HCT116 (cell line): ENCODE data around the gene ECE2. TPM values are rescaled to one million over a fixed set of nuclear protein-coding genes. Genes with fewer than 3 reads are reported as not detected.

Experiments
- ATAC-seq: fragments of 200-7000 bp; cut with Tn5 transposase; 2 replicates; pipeline ENCODE4 v1.9.1; 2020; ENCODE audit warnings: mild to moderate bottlenecking, moderate library complexity
- BruUV-seq: library from RNA; stranded (reverse); fragments of 400-500 nt; replicated peaks from 2 replicates; lab custom pipeline; 2021; lab: Mats Ljungman, UMichigan
- CTCF ChIA-PET: fragments of 300-600 bp; sonication (Branson Sonifier 250); formaldehyde crosslinking; loops from one replicate; lab custom pipeline; 2021; ENCODE audit warnings: antibody characterized with exemption; lab: Charles Lee
- POLR2A ChIA-PET: fragments of 300-600, 350-600 bp; sonication (Branson Sonifier 250); formaldehyde crosslinking; loops from one replicate; lab custom pipeline; 2021; ENCODE audit warnings: antibody characterized with exemption; lab: Charles Lee
- RAD21 ChIA-PET, 2 experiments: fragments of 300-600 bp; sonication (Branson Sonifier 250); formaldehyde crosslinking; loops; one replicate each; lab custom pipeline; 2023; ENCODE audit warnings: low total read pairs in 2 of 2; ENCODE audit not compliant: uncharacterized antibody in 2 of 2, unreplicated experiment in 2 of 2, low non-redundant PET in 1 of 2; lab: Charles Lee
- DNase-seq: peaks from one replicate; pipeline ENCODE4 v3.0.0-alpha.2; 2010; ENCODE audit warnings: low read depth, low spot score
- H2AFZ ChIP-seq: fragments of 200-600 bp; shearing (Covaris generic), sonication (generic); 2 replicates; pipeline ENCODE4 v1.6.1; 2017; ENCODE audit warnings: low read depth, mixed run types, mixed read lengths, antibody characterized with exemption, low read length; ENCODE audit not compliant: poor library complexity, severe bottlenecking
- H3K27ac ChIP-seq: 2 replicates; pipeline ENCODE4 v1.5.1; 2012; ENCODE audit warnings: low read depth, low read length
- H3K27me3 ChIP-seq: fragments of 200-600 bp; sonication (generic); 2 replicates; pipeline ENCODE4 v1.6.1; 2016; ENCODE audit warnings: mixed run types, low read length, mixed read lengths; ENCODE audit not compliant: insufficient read depth
- H3K36me3 ChIP-seq, 2 experiments: fragments of 200-500 bp in 1 of 2; fragments of 200-600 bp in 1 of 2; sonication (Bioruptor generic) in 1 of 2; sonication (generic) in 1 of 2; 2 replicates each; pipeline versions ENCODE4 v1.5.1 to v1.6.1; 2014 to 2016; ENCODE audit warnings: low read length in 2 of 2, inconsistent platforms in 1 of 2, mixed read lengths in 1 of 2, mixed run types in 1 of 2; ENCODE audit not compliant: insufficient read depth in 2 of 2, control insufficient read depth in 1 of 2
- H3K4me1 ChIP-seq, 2 experiments: fragments of 200-600 bp in 1 of 2; sonication (generic) in 1 of 2; 2 replicates each; pipeline versions ENCODE4 v1.5.1 to v1.6.1; 2012 to 2017; ENCODE audit warnings: low read length in 2 of 2, inconsistent platforms in 1 of 2, mild to moderate bottlenecking in 1 of 2, mixed read lengths in 1 of 2, mixed run types in 1 of 2, moderate library complexity in 1 of 2; ENCODE audit not compliant: insufficient read depth in 2 of 2, control insufficient read depth in 1 of 2
- H3K4me2 ChIP-seq: fragments of 200-600 bp; sonication (generic); 2 replicates; pipeline ENCODE4 v1.6.1; 2017; ENCODE audit warnings: mixed run types, low read length, mixed read lengths
- H3K4me3 ChIP-seq, 2 experiments: fragments of 200-600 bp in 1 of 2; sonication (generic) in 1 of 2; replicated peaks in 1 of 2; 2 replicates each; pipeline ENCODE4 v1.5.1; 2011 to 2016; ENCODE audit warnings: low read length in 2 of 2, control low read depth in 1 of 2, low read depth in 1 of 2, mild to moderate bottlenecking in 1 of 2, mixed read lengths in 1 of 2, mixed run types in 1 of 2
- H3K79me2 ChIP-seq: fragments of 200-600 bp; sonication (generic); 2 replicates; pipeline ENCODE4 v1.6.1; 2017; ENCODE audit warnings: mild to moderate bottlenecking, mixed run types, low read length, moderate library complexity, mixed read lengths; ENCODE audit not compliant: insufficient read depth
- H3K9ac ChIP-seq: fragments of 200-600 bp; sonication (generic); 2 replicates; pipeline ENCODE4 v1.6.1; 2016; ENCODE audit warnings: low read length, mixed read lengths
- H3K9me2 ChIP-seq: fragments of 200-600 bp; sonication (generic), shearing (Covaris generic); 2 replicates; pipeline ENCODE4 v1.6.1; 2017; ENCODE audit warnings: mixed run types, mild to moderate bottlenecking, moderate library complexity; ENCODE audit not compliant: insufficient read depth
- H3K9me3 ChIP-seq, 2 experiments: fragments of 200-500 bp in 1 of 2; fragments of 200-600 bp in 1 of 2; sonication (Bioruptor generic) in 1 of 2; sonication (generic) in 1 of 2; 2 replicates each; pipeline ENCODE4 v1.6.1; 2014 to 2017; ENCODE audit warnings: low read length in 2 of 2, mixed read lengths in 2 of 2, inconsistent platforms in 1 of 2, low read depth in 1 of 2, mild to moderate bottlenecking in 1 of 2, mixed run types in 1 of 2, moderate library complexity in 1 of 2; ENCODE audit not compliant: control insufficient read depth in 1 of 2, insufficient read depth in 1 of 2
- H4K20me1 ChIP-seq: fragments of 200-600 bp; sonication (generic), shearing (Covaris generic); 2 replicates; pipeline ENCODE4 v1.6.1; 2017; ENCODE audit warnings: mixed run types, mild to moderate bottlenecking, moderate library complexity; ENCODE audit not compliant: insufficient read depth
- EGR1 ChIP-seq: IDR thresholded peaks from 2 replicates; pipeline ENCODE4 v1.6.1; 2012; ENCODE audit warnings: low read depth
- ELF1 ChIP-seq: IDR thresholded peaks from 2 replicates; pipeline ENCODE4 v1.6.1; 2012; ENCODE audit warnings: low read depth, borderline replicate concordance
- FOSL1 ChIP-seq: IDR thresholded peaks from 2 replicates; pipeline ENCODE4 v1.6.1; 2012; ENCODE audit warnings: low read depth
- JUND ChIP-seq: IDR thresholded peaks from 2 replicates; pipeline ENCODE4 v1.6.1; 2012
- POLR2A ChIP-seq: IDR thresholded peaks from 2 replicates; pipeline ENCODE4 v1.7.0; 2011; ENCODE audit warnings: borderline replicate concordance; ENCODE audit not compliant: insufficient read depth, insufficient read length; ENCODE audit errors: extremely low read depth
- RAD21 ChIP-seq: IDR thresholded peaks from 2 replicates; pipeline ENCODE4 v1.6.1; 2012; ENCODE audit warnings: low read depth, mild to moderate bottlenecking
- REST ChIP-seq: IDR thresholded peaks from 2 replicates; pipeline ENCODE4 v1.6.1; 2012; ENCODE audit warnings: low read depth
- SP1 ChIP-seq: IDR thresholded peaks from 2 replicates; pipeline ENCODE4 v1.6.1; 2012; ENCODE audit warnings: low read depth
- SRF ChIP-seq: IDR thresholded peaks from 2 replicates; pipeline ENCODE4 v1.6.1; 2012; ENCODE audit warnings: low read depth
- TCF7L2 ChIP-seq: IDR thresholded peaks from 2 replicates; pipeline ENCODE4 v1.7.0; 2011; ENCODE audit warnings: borderline replicate concordance, inconsistent platforms; ENCODE audit not compliant: insufficient read depth, insufficient read length; ENCODE audit errors: extremely low read depth
- ZNF274 ChIP-seq: fragments of 200-500 bp; sonication (Bioruptor generic); IDR thresholded peaks from 2 replicates; pipeline ENCODE4 v1.6.1; 2014; ENCODE audit warnings: mild to moderate bottlenecking, low read depth, low read length, inconsistent platforms
- intact Hi-C: fragments of 100-400 bp; cut with micrococcal nuclease; formaldehyde crosslinking; loops from 2 replicates; pipeline ENCODE4 v1.10.0; 2022
- total RNA-seq: library from RNA; stranded (reverse); gene quantifications from one replicate; pipeline ENCODE4 v1.2.1, GENCODE V29; 2021; ENCODE audit not compliant: unreplicated experiment

The ECE2 gene
- total RNA-seq, 1 experiment from 2014 or later = not detected

- intact Hi-C loops = loop anchor here (1.0 to 10.0 kb wide), 3 partner anchors 33 to 819 kb away; partner anchors contain the start of gene ABCC5
- no peak for ATAC-seq
Measured at GRCh38 chr3:184283681-184284080, 7.9 kb downstream of the ECE2 start.

More at GRCh38 chr3:184283681-184284080, 7.9 kb downstream of the ECE2 start:
- no peak overlapping the region for H3K4me3 ChIP-seq
- no peak overlapping the region for H3K4me2 ChIP-seq
- no peaks in the 10 kb centered on the region for H3K9me2 ChIP-seq
- POLR2A ChIA-PET = no interaction called here
- TF ChIP-seq ZNF274 (no peak), RAD21 (no peak), FOSL1 (no peak), TCF7L2 (no peak), SRF (no peak), JUND (no peak), SP1 (no peak), POLR2A (no peak), REST (no peak), ELF1 (no peak), EGR1 (no peak)
- no peak overlapping the region for H2AFZ ChIP-seq
- H3K4me1 ChIP-seq = no peaks in the 10 kb centered on the region
- no peak overlapping the region for H3K27ac ChIP-seq
- CTCF ChIA-PET = interaction anchor here (1.0 to 1.6 kb wide), 2 partner anchors 56 to 387 kb away, joined by 3 to 15 read pairs; no protein-coding TSS in a partner anchor
- H3K9ac ChIP-seq = no peak overlapping the region
- no peaks in the 10 kb centered on the region for H4K20me1 ChIP-seq
- no peaks in the 10 kb centered on the region for H3K79me2 ChIP-seq
- BruUV-seq = no TSS peak
- no peaks in the 10 kb centered on the region for H3K9me3 ChIP-seq
- no peaks in the 10 kb centered on the region for H3K36me3 ChIP-seq
- RAD21 ChIA-PET = no interaction called here
- H3K27me3 ChIP-seq = no peaks in the 10 kb centered on the region
- no peak for DNase-seq
